Liver (tissue), 9 donors: Measurements from ENCODE around the gene MEP1A. TPM values are rescaled to one million over a fixed set of nuclear protein-coding genes. Genes with fewer than 3 reads are reported as not detected.

Experiments used
- DNase-seq: peaks from one replicate; pipeline ENCODE4 v3.0.0-alpha.2; 2017; ENCODE audit warnings: low spot score
- H3K27ac ChIP-seq, 2 donors: one replicate each; pipeline ENCODE4 v1.7.0; 2013; ENCODE audit warnings: inconsistent platforms in 2 of 2, low read length in 2 of 2, control low read depth in 1 of 2, low read depth in 1 of 2, mild to moderate bottlenecking in 1 of 2
- H3K27me3 ChIP-seq, 4 donors: one replicate each; pipeline versions ENCODE4 v1.6.1 to v1.7.0; 2013; ENCODE audit warnings: low read length in 3 of 4, inconsistent platforms in 1 of 4, mild to moderate bottlenecking in 1 of 4, moderate library complexity in 1 of 4; ENCODE audit not compliant: control insufficient read depth in 4 of 4, insufficient read depth in 4 of 4
- H3K36me3 ChIP-seq, 4 donors: one replicate each; pipeline versions ENCODE4 v1.6.1 to v1.7.0; 2013; ENCODE audit warnings: low read length in 3 of 4, mild to moderate bottlenecking in 3 of 4, low read depth in 1 of 4, moderate library complexity in 1 of 4; ENCODE audit not compliant: control insufficient read depth in 4 of 4, insufficient read depth in 3 of 4
- H3K4me1 ChIP-seq, 4 donors: one replicate each; pipeline versions ENCODE4 v1.6.1 to v1.7.0; 2013; ENCODE audit warnings: low read length in 3 of 4, mild to moderate bottlenecking in 3 of 4, moderate library complexity in 1 of 4; ENCODE audit not compliant: control insufficient read depth in 4 of 4, insufficient read depth in 4 of 4
- H3K4me3 ChIP-seq, 3 donors: one replicate each; pipeline versions ENCODE4 v1.6.1 to v1.7.0; 2013; ENCODE audit warnings: low read length in 3 of 3, control low read depth in 1 of 3, low read depth in 1 of 3, mild to moderate bottlenecking in 1 of 3
- H3K9ac ChIP-seq, 2 donors: one replicate each; pipeline ENCODE4 v1.7.0; 2013; ENCODE audit warnings: low read length in 2 of 2, mild to moderate bottlenecking in 2 of 2, moderate library complexity in 2 of 2, control low read depth in 1 of 2, low read depth in 1 of 2
- H3K9me3 ChIP-seq, 4 donors: one replicate each; pipeline versions ENCODE4 v1.6.1 to v1.7.0; 2013; ENCODE audit warnings: low read length in 3 of 4; ENCODE audit not compliant: control insufficient read depth in 4 of 4
- EGR1 ChIP-seq, 2 donors: IDR thresholded peaks; 2 replicates each; pipeline ENCODE4 v1.6.1; 2016 to 2018; ENCODE audit warnings: antibody characterized with exemption in 2 of 2, low read depth in 2 of 2
- FOXA1 ChIP-seq: IDR thresholded peaks from 2 replicates; pipeline ENCODE4 v1.6.1; 2016; ENCODE audit warnings: antibody characterized with exemption
- FOXA2 ChIP-seq: IDR thresholded peaks from 2 replicates; pipeline ENCODE4 v1.6.1; 2016; ENCODE audit warnings: antibody characterized with exemption
- HNF4A ChIP-seq, 2 donors: conservative IDR thresholded peaks; 2 replicates each; pipeline ENCODE4 v1.6.1; 2016; ENCODE audit warnings: antibody characterized with exemption in 2 of 2, mild to moderate bottlenecking in 2 of 2
- NR2F2 ChIP-seq: IDR thresholded peaks from 2 replicates; pipeline ENCODE4 v1.6.1; 2016; ENCODE audit warnings: antibody characterized with exemption
- RXRA ChIP-seq, 2 donors: IDR thresholded peaks; 2 replicates each; pipeline ENCODE4 v1.6.1; 2017 to 2018; ENCODE audit warnings: antibody characterized with exemption in 2 of 2, mild to moderate bottlenecking in 1 of 2
- SP1 ChIP-seq: IDR thresholded peaks from 2 replicates; pipeline ENCODE4 v1.6.1; 2018; ENCODE audit warnings: antibody characterized with exemption, mild to moderate bottlenecking
- TAF1 ChIP-seq: conservative IDR thresholded peaks from 2 replicates; pipeline ENCODE4 v1.6.1; 2016; ENCODE audit warnings: antibody characterized with exemption, mild to moderate bottlenecking
- YY1 ChIP-seq: IDR thresholded peaks from 2 replicates; pipeline ENCODE4 v1.6.1; 2016; ENCODE audit warnings: antibody characterized with exemption, mild to moderate bottlenecking
- WGBS: extraction: QIAGEN DNeasy Blood & Tissue Kit; methylation state at CpG from one replicate; pipeline ENCODE4 v1.1.7; 2013; 5-methylcytosine and 5-hydroxymethylcytosine counted together
- polyA plus RNA-seq, 2 donors: library from polyadenylated mRNA; stranded (reverse) in 1 of 2; unstranded in 1 of 2; fragments of 200-250 nt in 1 of 2; fragments of >200 nt in 1 of 2; fragmentation: Nextera tagmentation in 1 of 2; extraction: Ambion mirVana in 1 of 2; gene quantifications; one replicate each; pipeline versions ENCODE4 v1.2.1 to v1.2.3, GENCODE V29; 2013 to 2015
- total RNA-seq, 2 donors: library from RNA; depleted of rRNA; stranded (reverse); fragments of >200 nt; gene quantifications; one replicate each; pipeline ENCODE4 v1.2.3, GENCODE V29; 2014
- TF ChIP-seq, protein P1 (sequence below): IDR thresholded peaks from 2 replicates; pipeline ENCODE4 v1.6.1; 2016; ENCODE audit warnings: antibody characterized with exemption
- TF ChIP-seq, protein P2 (sequence below): IDR thresholded peaks from 2 replicates; pipeline ENCODE4 v1.6.1; 2016; ENCODE audit warnings: antibody characterized with exemption
- TF ChIP-seq, protein P3 (sequence below): IDR thresholded peaks from 2 replicates; pipeline ENCODE4 v1.6.1; 2016; ENCODE audit warnings: antibody characterized with exemption
- TF ChIP-seq, protein P4 (sequence below): IDR thresholded peaks from 2 replicates; pipeline ENCODE4 v1.6.1; 2016; ENCODE audit warnings: antibody characterized with exemption, mild to moderate bottlenecking
- donor health status: healthy.
- donor health status: healthy.
- donor health status: healthy.
- donor health status: healthy.
- donor health status: healthy.

The MEP1A gene
- total and polyA plus RNA-seq, 4 donors, result 0.01 to 1.8 (median 0.08) TPM; not detected in 1

- no peak for TF ChIP-seq HNF4A (conservative IDR thresholded peaks at IDR 0.05)
- no peak for TF ChIP-seq FOXA2
- TF ChIP-seq, protein P1, sequence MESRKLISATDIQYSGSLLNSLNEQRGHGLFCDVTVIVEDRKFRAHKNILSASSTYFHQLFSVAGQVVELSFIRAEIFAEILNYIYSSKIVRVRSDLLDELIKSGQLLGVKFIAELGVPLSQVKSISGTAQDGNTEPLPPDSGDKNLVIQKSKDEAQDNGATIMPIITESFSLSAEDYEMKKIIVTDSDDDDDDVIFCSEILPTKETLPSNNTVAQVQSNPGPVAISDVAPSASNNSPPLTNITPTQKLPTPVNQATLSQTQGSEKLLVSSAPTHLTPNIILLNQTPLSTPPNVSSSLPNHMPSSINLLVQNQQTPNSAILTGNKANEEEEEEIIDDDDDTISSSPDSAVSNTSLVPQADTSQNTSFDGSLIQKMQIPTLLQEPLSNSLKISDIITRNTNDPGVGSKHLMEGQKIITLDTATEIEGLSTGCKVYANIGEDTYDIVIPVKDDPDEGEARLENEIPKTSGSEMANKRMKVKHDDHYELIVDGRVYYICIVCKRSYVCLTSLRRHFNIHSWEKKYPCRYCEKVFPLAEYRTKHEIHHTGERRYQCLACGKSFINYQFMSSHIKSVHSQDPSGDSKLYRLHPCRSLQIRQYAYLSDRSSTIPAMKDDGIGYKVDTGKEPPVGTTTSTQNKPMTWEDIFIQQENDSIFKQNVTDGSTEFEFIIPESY, result no peak
- TF ChIP-seq FOXA1, result no peak
- no peak for TF ChIP-seq NR2F2
- TF ChIP-seq, protein P2, sequence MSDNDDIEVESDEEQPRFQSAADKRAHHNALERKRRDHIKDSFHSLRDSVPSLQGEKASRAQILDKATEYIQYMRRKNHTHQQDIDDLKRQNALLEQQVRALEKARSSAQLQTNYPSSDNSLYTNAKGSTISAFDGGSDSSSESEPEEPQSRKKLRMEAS, result no peak
- Histone ChIP-seq H3K36me3 (no peaks in the 10 kb centered on the region), H3K4me3 (no peak overlapping the region), H3K27ac (no peak overlapping the region), H3K27me3 (peaks cover 0 to 7% (median 0%) of the 10 kb centered on the region in 4 donors), H3K9me3 (no peaks in the 10 kb centered on the region), H3K4me1 (no peaks in the 10 kb centered on the region), H3K9ac (no peak overlapping the region)
- no peak for DNase-seq
- 89% methylated on average over 2 of the region's 2 CpGs for WGBS
These were observed 72.0 kb downstream of the MEP1A start for GRCh38 chr6:46865221-46865620.

DNA sequence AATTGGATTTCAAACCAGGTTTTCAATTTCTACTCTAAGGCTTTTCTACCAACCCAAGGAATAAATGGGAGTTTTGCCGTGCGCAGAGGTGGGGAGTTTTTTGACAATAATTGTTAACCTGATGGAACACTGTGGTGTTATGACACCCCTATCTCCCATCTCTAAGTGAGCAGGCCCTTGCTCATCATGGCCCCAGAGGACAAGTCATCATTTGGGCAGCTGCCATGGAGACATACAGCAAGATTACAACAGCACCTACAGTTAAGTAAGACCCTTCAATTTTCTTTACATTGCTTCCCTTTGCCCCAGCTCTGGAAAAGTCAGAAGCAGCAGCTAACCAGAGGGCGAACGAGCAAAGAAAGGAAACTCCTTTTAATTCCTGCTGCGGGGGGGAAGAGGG is 74.2 kb downstream of the MEP1A start:
- no peak for TF ChIP-seq NR2F2
- TF ChIP-seq SP1, result no peak
- TF ChIP-seq YY1, result no peak
- TF ChIP-seq, protein P2, result no peak
- TF ChIP-seq, protein P3, sequence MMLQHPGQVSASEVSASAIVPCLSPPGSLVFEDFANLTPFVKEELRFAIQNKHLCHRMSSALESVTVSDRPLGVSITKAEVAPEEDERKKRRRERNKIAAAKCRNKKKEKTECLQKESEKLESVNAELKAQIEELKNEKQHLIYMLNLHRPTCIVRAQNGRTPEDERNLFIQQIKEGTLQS, result no peak
- TF ChIP-seq FOXA2, result no peak
- TF ChIP-seq FOXA1, result no peak
- TF ChIP-seq TAF1, result no peak
- TF ChIP-seq, protein P4, sequence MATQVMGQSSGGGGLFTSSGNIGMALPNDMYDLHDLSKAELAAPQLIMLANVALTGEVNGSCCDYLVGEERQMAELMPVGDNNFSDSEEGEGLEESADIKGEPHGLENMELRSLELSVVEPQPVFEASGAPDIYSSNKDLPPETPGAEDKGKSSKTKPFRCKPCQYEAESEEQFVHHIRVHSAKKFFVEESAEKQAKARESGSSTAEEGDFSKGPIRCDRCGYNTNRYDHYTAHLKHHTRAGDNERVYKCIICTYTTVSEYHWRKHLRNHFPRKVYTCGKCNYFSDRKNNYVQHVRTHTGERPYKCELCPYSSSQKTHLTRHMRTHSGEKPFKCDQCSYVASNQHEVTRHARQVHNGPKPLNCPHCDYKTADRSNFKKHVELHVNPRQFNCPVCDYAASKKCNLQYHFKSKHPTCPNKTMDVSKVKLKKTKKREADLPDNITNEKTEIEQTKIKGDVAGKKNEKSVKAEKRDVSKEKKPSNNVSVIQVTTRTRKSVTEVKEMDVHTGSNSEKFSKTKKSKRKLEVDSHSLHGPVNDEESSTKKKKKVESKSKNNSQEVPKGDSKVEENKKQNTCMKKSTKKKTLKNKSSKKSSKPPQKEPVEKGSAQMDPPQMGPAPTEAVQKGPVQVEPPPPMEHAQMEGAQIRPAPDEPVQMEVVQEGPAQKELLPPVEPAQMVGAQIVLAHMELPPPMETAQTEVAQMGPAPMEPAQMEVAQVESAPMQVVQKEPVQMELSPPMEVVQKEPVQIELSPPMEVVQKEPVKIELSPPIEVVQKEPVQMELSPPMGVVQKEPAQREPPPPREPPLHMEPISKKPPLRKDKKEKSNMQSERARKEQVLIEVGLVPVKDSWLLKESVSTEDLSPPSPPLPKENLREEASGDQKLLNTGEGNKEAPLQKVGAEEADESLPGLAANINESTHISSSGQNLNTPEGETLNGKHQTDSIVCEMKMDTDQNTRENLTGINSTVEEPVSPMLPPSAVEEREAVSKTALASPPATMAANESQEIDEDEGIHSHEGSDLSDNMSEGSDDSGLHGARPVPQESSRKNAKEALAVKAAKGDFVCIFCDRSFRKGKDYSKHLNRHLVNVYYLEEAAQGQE, result no peak
- no peak for TF ChIP-seq EGR1 (IDR thresholded peaks at IDR 0.05; ENCODE audit: low read depth in 2 of 2)
- TF ChIP-seq RXRA (IDR thresholded peaks at IDR 0.05), result no peak
- H3K9ac ChIP-seq, result no peak overlapping the region
- WGBS, result 77% methylated on average over 5 of the region's 5 CpGs
- no peaks in the 10 kb centered on the region for H3K4me1 ChIP-seq
- H3K36me3 ChIP-seq, result no peaks in the 10 kb centered on the region
- H3K9me3 ChIP-seq, result no peaks in the 10 kb centered on the region
- DNase-seq, result no peak
- H3K4me3 ChIP-seq, result no peak overlapping the region
- peaks cover 0 to 3% (median 0%) of the 10 kb centered on the region in 4 donors for H3K27me3 ChIP-seq
- no peak overlapping the region for H3K27ac ChIP-seq
